GM12874 (cell line): ENCODE results near the gene PLEKHJ1.

Experiments
- CTCF ChIP-seq: IDR thresholded peaks from 2 replicates; pipeline ENCODE4 v1.5.1; 2011; ENCODE audit warnings: low read depth, mild to moderate bottlenecking, control low read depth, low read length, moderate library complexity; ENCODE audit not compliant: insufficient read depth

Gene PLEKHJ1

GRCh38 chr19:2277138-2277537 lies 41.0 kb upstream of the PLEKHJ1 start:
- TF ChIP-seq CTCF, result no peak

- no peak for TF ChIP-seq CTCF
These were observed 40.4 kb upstream of the PLEKHJ1 start for GRCh38 chr19:2276429-2276986.

GRCh38 chr19:2275588-2276428 lies 39.7 kb upstream of the PLEKHJ1 start:
- no peak for TF ChIP-seq CTCF

GRCh38 chr19:2274931-2275535 lies 38.9 kb upstream of the PLEKHJ1 start:
- TF ChIP-seq CTCF, result peak; percentile 55

- no peak for TF ChIP-seq CTCF
These were observed 38.1 kb upstream of the PLEKHJ1 start for GRCh38 chr19:2274185-2274711.

- TF ChIP-seq CTCF, result peak; percentile 96
These were observed 37.4 kb upstream of the PLEKHJ1 start for GRCh38 chr19:2273356-2274184.
